Loucy (cell line): ENCODE data around the gene MICAL2.

Experiments used
- CTCF ChIP-seq: fragments of 200-600 bp; sonication (generic); conservative IDR thresholded peaks from 2 replicates; pipeline ENCODE4 v1.5.1; 2014; ENCODE audit warnings: mild to moderate bottlenecking, antibody characterized with exemption, low read length
- EZH2phosphoT487 ChIP-seq: fragments of 200-600 bp; IDR thresholded peaks from 2 replicates; pipeline ENCODE4 v1.6.1; 2018; ENCODE audit warnings: antibody characterized with exemption, mild to moderate bottlenecking, moderate library complexity, borderline replicate concordance

GRCh38 chr11:12143461-12144258 is 33.3 kb downstream of the MICAL2 start:
- TF ChIP-seq CTCF: no peak
- no peak for TF ChIP-seq EZH2phosphoT487
